ENCODE data around the gene C5.

Gene C5

DNA sequence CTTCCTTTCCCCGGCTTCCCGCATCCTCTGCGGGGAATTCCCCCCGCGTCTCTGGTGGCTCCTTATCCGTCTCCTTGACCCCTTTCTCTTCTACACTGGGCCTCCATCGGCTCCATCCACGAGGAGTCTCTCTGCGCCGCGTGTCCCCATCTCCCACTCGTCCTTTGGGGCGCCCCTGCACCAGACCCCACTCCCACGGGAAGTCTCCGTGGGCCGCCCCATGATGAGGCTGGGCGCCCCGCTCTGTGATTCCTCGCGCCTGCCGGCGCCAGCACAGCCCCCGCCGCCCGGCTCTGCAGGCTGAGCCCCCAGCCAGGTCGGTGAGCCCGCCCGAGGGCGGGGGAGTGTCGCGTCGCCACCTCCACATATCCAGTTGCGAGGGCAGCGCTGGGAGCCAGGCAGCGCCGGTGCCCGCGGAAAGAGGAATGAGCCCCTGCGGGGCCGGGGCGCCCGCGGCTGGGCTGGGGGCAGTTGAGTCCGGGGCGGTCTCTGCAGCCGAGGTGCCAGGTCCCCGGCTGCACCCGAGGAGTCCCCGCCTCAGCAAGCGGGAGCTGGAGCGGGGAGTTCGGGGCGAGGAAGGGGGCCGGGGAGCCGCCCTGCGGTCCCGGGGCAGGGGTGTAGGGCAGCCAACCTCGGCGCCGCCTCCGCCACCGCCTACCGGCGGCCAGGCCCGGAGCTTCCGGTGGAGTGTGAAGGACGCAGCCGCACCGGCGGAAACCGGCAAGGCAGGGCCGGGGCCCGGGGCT lies 121.4 kb downstream of the C5 start:
- TF ChIP-seq, protein P1, sequence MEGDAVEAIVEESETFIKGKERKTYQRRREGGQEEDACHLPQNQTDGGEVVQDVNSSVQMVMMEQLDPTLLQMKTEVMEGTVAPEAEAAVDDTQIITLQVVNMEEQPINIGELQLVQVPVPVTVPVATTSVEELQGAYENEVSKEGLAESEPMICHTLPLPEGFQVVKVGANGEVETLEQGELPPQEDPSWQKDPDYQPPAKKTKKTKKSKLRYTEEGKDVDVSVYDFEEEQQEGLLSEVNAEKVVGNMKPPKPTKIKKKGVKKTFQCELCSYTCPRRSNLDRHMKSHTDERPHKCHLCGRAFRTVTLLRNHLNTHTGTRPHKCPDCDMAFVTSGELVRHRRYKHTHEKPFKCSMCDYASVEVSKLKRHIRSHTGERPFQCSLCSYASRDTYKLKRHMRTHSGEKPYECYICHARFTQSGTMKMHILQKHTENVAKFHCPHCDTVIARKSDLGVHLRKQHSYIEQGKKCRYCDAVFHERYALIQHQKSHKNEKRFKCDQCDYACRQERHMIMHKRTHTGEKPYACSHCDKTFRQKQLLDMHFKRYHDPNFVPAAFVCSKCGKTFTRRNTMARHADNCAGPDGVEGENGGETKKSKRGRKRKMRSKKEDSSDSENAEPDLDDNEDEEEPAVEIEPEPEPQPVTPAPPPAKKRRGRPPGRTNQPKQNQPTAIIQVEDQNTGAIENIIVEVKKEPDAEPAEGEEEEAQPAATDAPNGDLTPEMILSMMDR (conservative IDR thresholded peaks at IDR 0.05) = peak; percentile 33
- peak overlapping the region; percentile 88 for H3K27ac ChIP-seq

- TF ChIP-seq, protein P1 (conservative IDR thresholded peaks at IDR 0.05) = no peak
- H3K27ac ChIP-seq = peak overlapping the region; percentile 88
Measured at GRCh38 chr9:120928015-120928482, 122.0 kb downstream of the C5 start.

DNA sequence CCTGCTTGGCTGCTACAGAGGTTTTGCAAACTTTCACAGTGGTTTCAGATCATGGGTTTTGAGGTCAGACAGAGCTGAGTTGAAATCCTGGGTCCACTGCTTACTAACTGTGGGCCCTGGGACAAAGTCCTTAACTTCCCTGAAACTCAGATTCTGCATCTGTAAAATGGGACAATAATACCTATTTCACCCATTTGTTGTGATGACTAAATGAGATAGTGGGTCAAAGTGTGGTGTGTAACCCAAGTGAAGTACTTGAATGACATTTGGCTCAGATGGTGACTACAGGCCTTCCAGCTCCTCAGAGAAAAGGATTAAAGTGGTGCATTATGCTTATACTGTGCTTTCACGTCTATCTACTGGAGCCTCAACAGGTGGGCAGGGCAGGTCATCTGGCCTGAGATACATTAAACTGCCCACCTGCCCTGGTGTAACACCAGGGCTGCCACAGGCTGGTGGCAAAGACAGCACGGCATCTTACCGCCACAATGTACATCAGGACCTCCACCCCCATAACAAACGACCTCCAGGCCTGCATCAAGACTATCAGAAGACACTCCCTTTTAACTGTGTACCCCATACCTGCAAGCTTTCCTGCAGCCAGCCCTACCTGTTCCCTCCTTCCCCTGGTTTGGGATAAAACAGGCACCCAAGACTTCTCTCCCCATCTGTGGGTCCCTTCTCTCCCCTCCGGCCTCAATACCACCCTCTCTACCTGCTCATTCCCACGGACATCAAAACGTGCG lies 122.6 kb downstream of the C5 start:
- H3K27ac ChIP-seq = no peak overlapping the region
- TF ChIP-seq, protein P1 (conservative IDR thresholded peaks at IDR 0.05) = no peak

DNA sequence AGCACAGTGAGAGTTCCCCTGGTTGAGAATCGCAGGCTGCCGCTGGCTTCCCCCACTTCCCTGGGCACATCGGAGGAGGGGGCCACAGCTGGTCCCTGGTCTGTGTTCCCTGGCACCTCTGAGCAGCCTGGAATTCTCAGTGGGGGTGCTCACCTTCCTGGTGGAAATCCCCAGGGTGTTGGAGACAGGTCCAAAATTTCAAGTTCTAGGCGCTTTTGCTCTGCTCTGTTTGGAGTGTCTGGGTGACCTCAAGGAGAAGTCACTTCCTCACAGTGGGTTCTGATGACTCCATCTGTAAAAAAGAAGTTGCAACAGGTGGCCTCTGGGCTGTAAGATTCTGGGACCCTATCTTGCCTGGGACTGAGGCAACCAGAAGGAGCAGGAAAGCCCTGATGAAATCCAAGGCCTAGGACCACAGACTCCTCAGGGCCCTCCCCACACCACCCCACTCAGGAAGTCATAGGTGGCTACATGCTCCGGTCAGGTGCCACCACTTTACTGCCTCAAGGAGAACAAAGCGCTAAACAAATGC lies 123.6 kb downstream of the C5 start, which contains the start of gene TRAF1:
Gene TRAF1 (minus strand): TSS at position 400 of the 532 bp plus-strand sequence. CDS start 721 bp downstream, outside the sequence.
- TF ChIP-seq, protein P1 (conservative IDR thresholded peaks at IDR 0.05) = no peak
- H3K27ac ChIP-seq = no peak within 1 kb of the TSS

- H3K27ac ChIP-seq = no peak overlapping the region
- TF ChIP-seq, protein P1 (conservative IDR thresholded peaks at IDR 0.05) = no peak
Measured at GRCh38 chr9:120925535-120926396, 124.3 kb downstream of the C5 start.

GRCh38 chr9:120924698-120925534 lies 125.2 kb downstream of the C5 start:
- no peak overlapping the region for H3K27ac ChIP-seq
- TF ChIP-seq, protein P1 (conservative IDR thresholded peaks at IDR 0.05) = no peak

Measured in VCaP (cell line).